GM06990 (cell line): ENCODE measurements around the gene RAB14.

ENCODE experiments used
- DNase-seq: peaks from one replicate; pipeline ENCODE4 v3.0.0-alpha.2; 2011; ENCODE audit not compliant: insufficient read length; ENCODE audit errors: extremely low read depth
- H3K27me3 ChIP-seq: replicated peaks from 2 replicates; pipeline ENCODE4 v1.6.0; 2011; ENCODE audit warnings: low read length; ENCODE audit not compliant: control insufficient read depth, insufficient read depth
- H3K36me3 ChIP-seq: 2 replicates; pipeline ENCODE4 v1.5.1; 2011; ENCODE audit warnings: low read length; ENCODE audit not compliant: control insufficient read depth, insufficient read depth
- H3K4me3 ChIP-seq: replicated peaks from 2 replicates; pipeline ENCODE4 v1.5.1; 2011; ENCODE audit warnings: low read depth, mild to moderate bottlenecking, control low read depth, low read length
- TF ChIP-seq, protein P1 (sequence below): IDR thresholded peaks from 2 replicates; pipeline ENCODE4 v1.5.1; 2011; ENCODE audit warnings: low read length, control low read depth, mild to moderate bottlenecking, inconsistent platforms; ENCODE audit not compliant: insufficient read depth, poor library complexity, severe bottlenecking

The RAB14 gene

DNA sequence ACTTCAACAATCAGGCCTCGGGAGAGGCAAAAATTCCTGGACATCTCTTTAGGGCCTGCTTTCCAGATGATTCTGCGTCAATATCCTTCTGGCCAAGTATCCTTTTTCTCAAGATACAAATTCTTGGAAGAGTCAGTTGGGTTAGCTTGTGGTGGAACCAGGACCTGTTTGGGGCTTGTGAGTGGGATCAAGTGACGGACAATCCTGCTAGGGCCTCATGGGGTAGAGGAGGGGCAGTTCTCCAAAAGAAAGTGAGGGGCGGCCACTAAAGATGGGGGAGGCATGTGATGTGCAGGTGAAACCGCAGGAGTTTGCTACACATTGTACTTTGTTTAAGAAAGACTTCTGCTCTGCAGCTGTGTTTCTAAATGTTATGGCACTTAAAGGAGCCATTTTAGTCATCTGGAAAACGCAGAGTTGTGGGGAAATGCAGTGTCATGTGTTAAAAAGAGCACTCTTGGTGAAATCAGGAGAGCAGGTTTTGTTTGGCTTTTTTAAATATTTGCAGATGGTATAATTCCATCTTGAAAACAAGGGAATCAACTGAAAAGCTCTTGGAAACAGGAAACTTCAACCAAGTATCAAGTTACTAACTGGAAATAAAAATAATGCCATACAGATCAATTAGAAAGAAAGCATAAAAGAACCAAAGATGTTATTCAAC, 38.9 kb upstream of the RAB14 start:
- H3K4me3 ChIP-seq = no peak overlapping the region
- no peaks in the 10 kb centered on the region for H3K27me3 ChIP-seq
- TF ChIP-seq, protein P1, sequence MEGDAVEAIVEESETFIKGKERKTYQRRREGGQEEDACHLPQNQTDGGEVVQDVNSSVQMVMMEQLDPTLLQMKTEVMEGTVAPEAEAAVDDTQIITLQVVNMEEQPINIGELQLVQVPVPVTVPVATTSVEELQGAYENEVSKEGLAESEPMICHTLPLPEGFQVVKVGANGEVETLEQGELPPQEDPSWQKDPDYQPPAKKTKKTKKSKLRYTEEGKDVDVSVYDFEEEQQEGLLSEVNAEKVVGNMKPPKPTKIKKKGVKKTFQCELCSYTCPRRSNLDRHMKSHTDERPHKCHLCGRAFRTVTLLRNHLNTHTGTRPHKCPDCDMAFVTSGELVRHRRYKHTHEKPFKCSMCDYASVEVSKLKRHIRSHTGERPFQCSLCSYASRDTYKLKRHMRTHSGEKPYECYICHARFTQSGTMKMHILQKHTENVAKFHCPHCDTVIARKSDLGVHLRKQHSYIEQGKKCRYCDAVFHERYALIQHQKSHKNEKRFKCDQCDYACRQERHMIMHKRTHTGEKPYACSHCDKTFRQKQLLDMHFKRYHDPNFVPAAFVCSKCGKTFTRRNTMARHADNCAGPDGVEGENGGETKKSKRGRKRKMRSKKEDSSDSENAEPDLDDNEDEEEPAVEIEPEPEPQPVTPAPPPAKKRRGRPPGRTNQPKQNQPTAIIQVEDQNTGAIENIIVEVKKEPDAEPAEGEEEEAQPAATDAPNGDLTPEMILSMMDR = no peak
- no peaks in the 10 kb centered on the region for H3K36me3 ChIP-seq
- no peak for DNase-seq

GRCh38 chr9:121239851-121240250, 38.2 kb upstream of the RAB14 start:
- H3K4me3 ChIP-seq = no peak overlapping the region
- H3K27me3 ChIP-seq = no peaks in the 10 kb centered on the region
- H3K36me3 ChIP-seq = no peaks in the 10 kb centered on the region
- TF ChIP-seq, protein P1 = no peak
- no peak for DNase-seq

DNA sequence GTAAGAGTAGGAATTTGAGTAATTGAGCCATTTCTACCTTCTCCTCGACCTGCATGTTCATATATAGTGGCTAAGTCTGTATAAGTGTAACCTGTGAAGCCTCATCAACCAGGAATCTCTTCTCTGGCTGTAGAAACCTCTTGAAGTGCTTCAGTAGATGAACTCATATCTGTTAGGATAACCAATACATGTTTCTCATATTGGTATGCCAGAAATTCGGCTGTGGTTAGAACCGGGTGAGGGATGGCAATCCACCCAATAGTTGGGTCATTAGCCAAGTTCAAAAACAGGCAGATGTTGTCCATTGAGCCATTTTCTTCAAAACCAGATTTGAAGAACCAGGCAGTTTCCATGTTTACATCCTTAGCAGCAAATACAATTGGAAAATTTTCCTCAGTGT, 37.4 kb upstream of the RAB14 start:
- H3K36me3 ChIP-seq = no peaks in the 10 kb centered on the region
- TF ChIP-seq, protein P1 = no peak
- no peak overlapping the region for H3K4me3 ChIP-seq
- H3K27me3 ChIP-seq = no peaks in the 10 kb centered on the region
- DNase-seq = no peak

DNA sequence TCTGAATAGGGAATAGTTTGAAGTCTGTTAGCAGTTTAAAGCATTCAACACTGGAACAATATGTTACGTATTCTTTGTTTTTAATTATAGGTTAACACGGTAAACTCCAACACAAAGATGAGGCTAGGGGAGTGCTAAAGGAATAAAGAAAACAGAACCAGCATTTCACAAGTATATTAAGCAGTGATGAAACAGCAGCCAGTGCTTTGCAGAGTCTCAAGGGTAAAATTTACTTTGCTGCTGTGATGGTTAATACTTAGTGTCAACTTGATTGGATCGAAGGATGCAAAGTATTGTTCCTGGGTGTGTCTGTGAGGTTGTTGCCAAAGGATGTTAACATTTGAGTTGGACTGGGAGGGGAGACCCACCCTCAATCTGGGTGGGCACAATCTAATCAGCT, 36.2 kb upstream of the RAB14 start:
- TF ChIP-seq, protein P1 = no peak
- no peak for DNase-seq
- H3K27me3 ChIP-seq = no peaks in the 10 kb centered on the region

GRCh38 chr9:121235512-121235911, 33.8 kb upstream of the RAB14 start:
- no peak for DNase-seq
- H3K4me3 ChIP-seq = no peak overlapping the region
- H3K36me3 ChIP-seq = peaks cover 1% of the 10 kb centered on the region; the same call in 1 of the 2 replicates
- no peaks in the 10 kb centered on the region for H3K27me3 ChIP-seq
- TF ChIP-seq, protein P1 = no peak

More for the DNA sequence above, 36.2 kb upstream of the RAB14 start:
- H3K36me3 ChIP-seq = no peaks in the 10 kb centered on the region
- no peak overlapping the region for H3K4me3 ChIP-seq

DNA sequence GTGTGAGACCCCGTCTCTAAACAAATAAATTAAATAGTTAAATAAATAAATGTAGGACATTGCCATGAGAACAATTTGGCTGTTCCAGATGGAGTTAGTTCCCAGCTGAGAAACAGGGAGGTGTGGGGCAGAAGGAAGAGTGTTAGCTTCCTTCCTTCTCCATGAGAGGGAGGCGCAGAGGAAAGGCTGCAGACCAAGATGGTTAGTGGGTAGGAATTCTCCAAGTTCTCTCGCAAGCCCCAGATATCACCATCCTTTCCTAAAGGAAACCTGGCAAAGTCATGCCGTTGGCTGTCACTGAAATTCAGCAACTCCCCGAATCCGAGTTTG, 33.1 kb upstream of the RAB14 start:
- DNase-seq = no peak
- TF ChIP-seq, protein P1 = no peak
- Histone ChIP-seq H3K27me3 (no peaks in the 10 kb centered on the region), H3K4me3 (no peak overlapping the region), H3K36me3 (peaks cover 1% of the 10 kb centered on the region; the same call in 1 of the 2 replicates)
